Endothelial cell of umbilical vein (primary cell): ENCODE measurements around the gene AP1B1. TPM values are rescaled to one million over a fixed set of nuclear protein-coding genes. Genes with fewer than 3 reads are reported as not detected.

Source experiments
- BruUV-seq: library from RNA; stranded (reverse); fragments of 400-500 nt; replicated peaks from 2 replicates; lab custom pipeline; 2021; lab: Mats Ljungman, UMichigan
- CTCF ChIA-PET: fragments of 300-600, 350-600 bp; sonication (Branson Sonifier 250); formaldehyde crosslinking; loops from one replicate; lab custom pipeline; 2021; ENCODE audit warnings: antibody characterized with exemption, inconsistent platforms; lab: Charles Lee
- POLR2A ChIA-PET: fragments of 300-600, 350-600 bp; sonication (Branson Sonifier 250); formaldehyde crosslinking; loops from one replicate; lab custom pipeline; 2021; ENCODE audit warnings: antibody characterized with exemption, inconsistent platforms; lab: Charles Lee
- DNase-seq: peaks from one replicate; pipeline ENCODE4 v3.0.0-alpha.2; 2011; ENCODE audit warnings: low read depth, low spot score
- FAIRE-seq: peaks from 2 replicates; lab custom pipeline; 2011; peaks lifted over from hg19 to GRCh38; lab: Jason Lieb, UNC
- H2AFZ ChIP-seq: 2 replicates; pipeline ENCODE4 v1.6.0; 2012; ENCODE audit warnings: low read depth, low read length, control low read depth, inconsistent platforms
- H3K27ac ChIP-seq: 2 replicates; pipeline ENCODE4 v1.5.1; 2011; ENCODE audit warnings: low read depth, mild to moderate bottlenecking, control low read depth, low read length, moderate library complexity; ENCODE audit not compliant: insufficient read depth
- H3K27me3 ChIP-seq, 2 experiments: 2 replicates each; pipeline versions ENCODE4 v1.6.0 to v1.6.1; 2011; ENCODE audit warnings: low read length in 2 of 2, mixed read lengths in 1 of 2; ENCODE audit not compliant: control insufficient read depth in 2 of 2, insufficient read depth in 2 of 2
- H3K36me3 ChIP-seq, 2 experiments: 2 replicates in 1 of 2; 3 replicates in 1 of 2; pipeline ENCODE4 v1.5.1; 2011; ENCODE audit warnings: low read length in 2 of 2, mild to moderate bottlenecking in 1 of 2, moderate library complexity in 1 of 2; ENCODE audit not compliant: control insufficient read depth in 2 of 2, insufficient read depth in 2 of 2; ENCODE audit errors: extremely low read depth in 1 of 2
- H3K4me1 ChIP-seq: 3 replicates; pipeline ENCODE4 v1.5.1; 2011; ENCODE audit warnings: mild to moderate bottlenecking, low read length; ENCODE audit not compliant: control insufficient read depth, insufficient read depth; ENCODE audit errors: extremely low read depth
- H3K4me2 ChIP-seq: 2 replicates; pipeline ENCODE4 v1.6.1; 2011; ENCODE audit warnings: low read length, control low read depth, mixed read lengths; ENCODE audit not compliant: insufficient read depth
- H3K4me3 ChIP-seq, 3 experiments: fragments of 200-600 bp in 1 of 3; sonication (generic), shearing (Covaris generic) in 1 of 3; replicated peaks in 1 of 3; 2 replicates each; pipeline ENCODE4 v1.5.1; 2011 to 2016; ENCODE audit warnings: control low read depth in 3 of 3, low read length in 3 of 3, mild to moderate bottlenecking in 2 of 3, inconsistent platforms in 1 of 3, low read depth in 1 of 3, moderate library complexity in 1 of 3; ENCODE audit not compliant: insufficient read depth in 1 of 3
- H3K79me2 ChIP-seq: 2 replicates; pipeline ENCODE4 v1.6.0; 2012; ENCODE audit warnings: low read length, inconsistent platforms; ENCODE audit not compliant: control insufficient read depth, insufficient read depth
- H3K9ac ChIP-seq: replicated peaks from 2 replicates; pipeline ENCODE3; 2011; ENCODE audit warnings: low read length, control low read depth; ENCODE audit not compliant: insufficient read depth; ENCODE audit errors: extremely low read depth
- H3K9me1 ChIP-seq: replicated peaks from 3 replicates; pipeline ENCODE4 v1.6.0; 2011; ENCODE audit warnings: mild to moderate bottlenecking, low read length; ENCODE audit not compliant: control insufficient read depth, insufficient read depth; ENCODE audit errors: extremely low read depth
- H3K9me3 ChIP-seq: replicated peaks from 2 replicates; pipeline ENCODE4 v1.5.1; 2012; ENCODE audit warnings: low read length, inconsistent platforms; ENCODE audit not compliant: control insufficient read depth, insufficient read depth
- H4K20me1 ChIP-seq: replicated peaks from 2 replicates; pipeline ENCODE3; 2011; ENCODE audit warnings: mild to moderate bottlenecking, low read length; ENCODE audit not compliant: control insufficient read depth, insufficient read depth; ENCODE audit errors: extremely low read depth
- EZH2 ChIP-seq: IDR thresholded peaks from 2 replicates; pipeline ENCODE4 v1.6.1; 2012; ENCODE audit warnings: borderline replicate concordance, low read depth, mild to moderate bottlenecking, moderate library complexity, low read length, inconsistent platforms; ENCODE audit not compliant: severe bottlenecking
- FOS ChIP-seq: IDR thresholded peaks from 2 replicates; pipeline ENCODE4 v1.6.1; 2011; ENCODE audit warnings: mild to moderate bottlenecking, low read length, moderate library complexity, borderline replicate concordance; ENCODE audit not compliant: insufficient read depth
- JUN ChIP-seq: IDR thresholded peaks from 2 replicates; pipeline ENCODE4 v1.6.1; 2011; ENCODE audit warnings: borderline replicate concordance, low read depth; ENCODE audit not compliant: insufficient read length, insufficient read depth
- MAX ChIP-seq: IDR thresholded peaks from 2 replicates; pipeline ENCODE4 v1.6.1; 2011; ENCODE audit not compliant: insufficient read depth, insufficient read length
- MYC ChIP-seq: IDR thresholded peaks from one replicate; pipeline ENCODE4 v1.6.1; 2011; ENCODE audit warnings: mild to moderate bottlenecking, low read depth, low read length
- POLR2A ChIP-seq: IDR thresholded peaks from 2 replicates; pipeline ENCODE4 v1.6.1; 2012; ENCODE audit warnings: low read depth, mild to moderate bottlenecking, control low read depth, low read length
- POLR2AphosphoS5 ChIP-seq: IDR thresholded peaks from 2 replicates; pipeline ENCODE4 v1.6.1; 2012; ENCODE audit warnings: low read depth, mild to moderate bottlenecking, control low read depth, low read length, moderate library complexity; ENCODE audit not compliant: insufficient read depth
- dilution Hi-C: fragments of 300-500 bp; cut with MboI; formaldehyde crosslinking; loops from one replicate; pipeline ENCODE4 v1.15.0; 2019; ENCODE audit warnings: low sequenced_read_pairs; ENCODE audit not compliant: extremely low pct_ligation_motif_present
- intact Hi-C: fragments of 100-400 bp; cut with micrococcal nuclease; formaldehyde crosslinking; loops from one replicate; pipeline ENCODE4 v1.10.0; 2022
- polyA plus RNA-seq, 4 experiments: library from polyadenylated mRNA; depleted of rRNA in 3 of 4; stranded (reverse) in 3 of 4; unstranded in 1 of 4; fragments of >200 nt; gene quantifications; 2 replicates each; pipeline versions ENCODE4 v1.2.1 to v1.2.3, GENCODE V29; 2011 to 2012; ENCODE audit warnings: missing spikeins in 1 of 4
- total RNA-seq: library from RNA; stranded (reverse); gene quantifications from 2 replicates; pipeline ENCODE4 v1.2.3, GENCODE V29; 2021
- TF ChIP-seq, protein P1 (sequence below), 2 donors: IDR thresholded peaks; 1 replicate in 1 of 2; 2 replicates in 1 of 2; pipeline ENCODE4 v1.5.1; 2011; ENCODE audit warnings: low read length in 2 of 2, mild to moderate bottlenecking in 2 of 2, moderate library complexity in 2 of 2, control low read depth in 1 of 2, inconsistent platforms in 1 of 2, low read depth in 1 of 2; ENCODE audit not compliant: insufficient read depth in 1 of 2; ENCODE audit errors: extremely low read depth in 1 of 2

AP1B1 gene
- total and polyA plus RNA-seq, 2 donors (not counting 3 experiments of a cell fraction or from before 2014, with no cell fraction given): 107 to 131 TPM

GRCh38 chr22:29351042-29351441, 37.3 kb downstream of the AP1B1 start:
- POLR2A ChIA-PET: no interaction called here
- no peak for FAIRE-seq

More at GRCh38 chr22:29351042-29351441, 37.3 kb downstream of the AP1B1 start:
- no peaks in the 10 kb centered on the region for H3K27me3 ChIP-seq
- intact Hi-C loops (no loop called here), dilution Hi-C loops (no loop called here)
- H3K4me3 ChIP-seq: no peak overlapping the region
- TF ChIP-seq JUN (no peak), POLR2A (no peak), POLR2AphosphoS5 (no peak), MYC (no peak), MAX (no peak), EZH2 (no peak), FOS (no peak)
- TF ChIP-seq, protein P1, sequence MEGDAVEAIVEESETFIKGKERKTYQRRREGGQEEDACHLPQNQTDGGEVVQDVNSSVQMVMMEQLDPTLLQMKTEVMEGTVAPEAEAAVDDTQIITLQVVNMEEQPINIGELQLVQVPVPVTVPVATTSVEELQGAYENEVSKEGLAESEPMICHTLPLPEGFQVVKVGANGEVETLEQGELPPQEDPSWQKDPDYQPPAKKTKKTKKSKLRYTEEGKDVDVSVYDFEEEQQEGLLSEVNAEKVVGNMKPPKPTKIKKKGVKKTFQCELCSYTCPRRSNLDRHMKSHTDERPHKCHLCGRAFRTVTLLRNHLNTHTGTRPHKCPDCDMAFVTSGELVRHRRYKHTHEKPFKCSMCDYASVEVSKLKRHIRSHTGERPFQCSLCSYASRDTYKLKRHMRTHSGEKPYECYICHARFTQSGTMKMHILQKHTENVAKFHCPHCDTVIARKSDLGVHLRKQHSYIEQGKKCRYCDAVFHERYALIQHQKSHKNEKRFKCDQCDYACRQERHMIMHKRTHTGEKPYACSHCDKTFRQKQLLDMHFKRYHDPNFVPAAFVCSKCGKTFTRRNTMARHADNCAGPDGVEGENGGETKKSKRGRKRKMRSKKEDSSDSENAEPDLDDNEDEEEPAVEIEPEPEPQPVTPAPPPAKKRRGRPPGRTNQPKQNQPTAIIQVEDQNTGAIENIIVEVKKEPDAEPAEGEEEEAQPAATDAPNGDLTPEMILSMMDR (IDR thresholded peaks at IDR 0.05; ENCODE audit: extremely low read depth in 1 of 2, insufficient read depth in 1 of 2, low read depth in 1 of 2, low read length in 2 of 2): no peak
- H2AFZ ChIP-seq: no peak overlapping the region
- no TSS peak for BruUV-seq
- no peaks in the 10 kb centered on the region for H3K9me1 ChIP-seq
- H3K79me2 ChIP-seq: no peaks in the 10 kb centered on the region
- no peaks in the 10 kb centered on the region for H3K9me3 ChIP-seq
- no peak overlapping the region for H3K4me2 ChIP-seq
- DNase-seq: no peak
- H3K27ac ChIP-seq: no peak overlapping the region
- no peak overlapping the region for H3K9ac ChIP-seq
- H3K36me3 ChIP-seq: peaks cover 23 to 82% of the 10 kb centered on the region in 2 experiments
- H4K20me1 ChIP-seq: no peaks in the 10 kb centered on the region
- no peaks in the 10 kb centered on the region for H3K4me1 ChIP-seq
- CTCF ChIA-PET: no interaction called here
